ENCODE results near the gene COMMD6. TPM values are rescaled to one million over a fixed set of nuclear protein-coding genes. Genes with fewer than 3 reads are reported as not detected.

Gene COMMD6
- total and polyA plus RNA-seq, 2 of the 13 experiments (the other 11 are each of a cell fraction or from before 2014, with no cell fraction given), result 97.0 to 164 TPM

GRCh38 chr13:75530549-75530961 is 7.1 kb downstream of the COMMD6 start (continued):
- TF ChIP-seq IRF9 (CRISPR knock-in tag; IDR thresholded peaks at IDR 0.05; ENCODE audit: borderline replicate concordance) (no peak), NPAS2 (CRISPR knock-in tag; IDR thresholded peaks at IDR 0.05; ENCODE audit: borderline replicate concordance) (no peak), FOXA3 (CRISPR knock-in tag; IDR thresholded peaks at IDR 0.05) (0 out of 2 replicates have a peak, but pooled peaks have one; percentile 30), GFI1 (CRISPR knock-in tag; IDR thresholded peaks at IDR 0.05; ENCODE audit: borderline replicate concordance) (no peak), SNAPC2 (CRISPR knock-in tag; IDR thresholded peaks at IDR 0.05) (no peak), PHF5A (CRISPR knock-in tag; IDR thresholded peaks at IDR 0.05; ENCODE audit: low read depth, unreplicated experiment) (no peak), HNF4A (CRISPR knock-in tag; IDR thresholded peaks at IDR 0.05) (peak; percentile 34; the same call in 1 of the 2 replicates), ATF7 (IDR thresholded peaks at IDR 0.05) (peak; percentile 23; the same call in 1 of the 2 replicates), ATF7 (CRISPR knock-in tag; IDR thresholded peaks at IDR 0.05) (no peak), SALL1 (CRISPR knock-in tag; IDR thresholded peaks at IDR 0.05) (peak; percentile 22; the same call in 1 of the 2 replicates), FOXP1 (IDR thresholded peaks at IDR 0.05) (no peak), FOXP1 (CRISPR knock-in tag; IDR thresholded peaks at IDR 0.05) (peak; percentile 10; the same call in 1 of the 2 replicates), IRF1 (CRISPR knock-in tag; IDR thresholded peaks at IDR 0.05; ENCODE audit: low read depth) (no peak), ARID5B (CRISPR knock-in tag; IDR thresholded peaks at IDR 0.05) (0 out of 2 replicates have a peak, but pooled peaks have one; percentile 20), CEBPB (IDR thresholded peaks at IDR 0.05; ENCODE audit: borderline replicate concordance, low read depth, low read length) (0 out of 2 replicates have a peak, but pooled peaks have one; percentile 6), TEAD3 (CRISPR knock-in tag; optimal IDR thresholded peaks at IDR 0.05; ENCODE audit: borderline replicate concordance) (peak; percentile 26), ETS1 (CRISPR knock-in tag; IDR thresholded peaks at IDR 0.05) (no peak)

Measured in HepG2 (cell line).